PC-3 (cell line): ENCODE measurements around the gene ASF1A. TPM values are rescaled to one million over a fixed set of nuclear protein-coding genes. Genes with fewer than 3 reads are reported as not detected.

Experiments used
- ATAC-seq: fragments of 200-7000 bp; cut with Tn5 transposase; 2 replicates; pipeline ENCODE4 v1.9.1; 2020; ENCODE audit warnings: mild to moderate bottlenecking, moderate library complexity
- BruUV-seq: library from RNA; stranded (reverse); fragments of 400-500 nt; replicated peaks from 2 replicates; lab custom pipeline; 2021; lab: Mats Ljungman, UMichigan
- CTCF ChIA-PET: fragments of 300-600 bp; sonication (Branson Sonifier 250); formaldehyde crosslinking; loops from one replicate; lab custom pipeline; 2022; ENCODE audit warnings: antibody characterized with exemption; lab: Charles Lee
- POLR2A ChIA-PET: fragments of 300-600 bp; sonication (Branson Sonifier 250); formaldehyde crosslinking; loops from one replicate; lab custom pipeline; 2022; ENCODE audit warnings: antibody characterized with exemption; ENCODE audit not compliant: unreplicated experiment; lab: Charles Lee
- DNase-seq: peaks from one replicate; pipeline ENCODE4 v3.0.0-alpha.2; 2015
- H2AFZ ChIP-seq: fragments of 300-600 bp; sonication (generic); 2 replicates; pipeline ENCODE4 v1.6.0; 2016; ENCODE audit warnings: antibody characterized with exemption, low read length
- H3F3A ChIP-seq: fragments of 300-600 bp; sonication (generic); one replicate; pipeline ENCODE4 v1.6.0; 2017; ENCODE audit warnings: antibody characterized with exemption, low read length, control low read depth, mild to moderate bottlenecking; ENCODE audit not compliant: unreplicated experiment
- H3K27ac ChIP-seq: fragments of 300-600 bp; sonication (generic); 2 replicates; pipeline ENCODE4 v1.5.1; 2016; ENCODE audit warnings: mild to moderate bottlenecking, low read length
- H3K27me3 ChIP-seq: fragments of 300-600 bp; sonication (generic); 2 replicates; pipeline ENCODE4 v1.6.1; 2016; ENCODE audit warnings: low read length, mixed read lengths
- H3K36me3 ChIP-seq: fragments of 300-600 bp; sonication (generic); 2 replicates; pipeline ENCODE4 v1.6.1; 2016; ENCODE audit warnings: low read depth, mixed run types, low read length, mixed read lengths
- H3K4me1 ChIP-seq: fragments of 300-600 bp; sonication (generic); 2 replicates; pipeline ENCODE4 v1.5.1; 2016; ENCODE audit warnings: low read length; ENCODE audit not compliant: insufficient read depth
- H3K4me2 ChIP-seq: fragments of 300-600 bp; sonication (generic); 2 replicates; pipeline ENCODE4 v1.6.0; 2016; ENCODE audit warnings: low read length
- H3K4me3 ChIP-seq: fragments of 300-600 bp; sonication (generic); 2 replicates; pipeline ENCODE4 v1.5.1; 2016; ENCODE audit warnings: mild to moderate bottlenecking, low read length, mixed read lengths
- H3K79me2 ChIP-seq: fragments of 300-600 bp; sonication (generic); 2 replicates; pipeline ENCODE4 v1.6.1; 2017; ENCODE audit warnings: low read length, mixed read lengths
- H3K9ac ChIP-seq: fragments of 300-600 bp; sonication (generic); 2 replicates; pipeline ENCODE4 v1.6.0; 2016; ENCODE audit warnings: mild to moderate bottlenecking, low read length
- H3K9me2 ChIP-seq: fragments of 300-600 bp; sonication (generic); replicated peaks from 2 replicates; pipeline ENCODE4 v1.6.1; 2016; ENCODE audit warnings: mixed run types, low read length, mixed read lengths
- H3K9me3 ChIP-seq: fragments of 300-600 bp; sonication (generic); 2 replicates; pipeline ENCODE4 v1.6.1; 2016; ENCODE audit warnings: low read length, mixed read lengths
- H4K20me1 ChIP-seq: fragments of 300-600 bp; sonication (generic); 2 replicates; pipeline ENCODE4 v1.6.1; 2016; ENCODE audit warnings: low read length, mixed read lengths
- EZH2 ChIP-seq: fragments of 300-600 bp; sonication (generic); IDR thresholded peaks from one replicate; pipeline ENCODE4 v1.6.1; 2017; ENCODE audit warnings: antibody characterized with exemption, mild to moderate bottlenecking, low read length; ENCODE audit not compliant: unreplicated experiment
- EZH2phosphoT487 ChIP-seq: fragments of 300-600 bp; sonication (generic); IDR thresholded peaks from 2 replicates; pipeline ENCODE4 v1.6.1; 2018; ENCODE audit warnings: mild to moderate bottlenecking, antibody characterized with exemption, low read length, borderline replicate concordance
- intact Hi-C: fragments of 100-400 bp; cut with micrococcal nuclease; formaldehyde crosslinking; loops from 2 replicates; pipeline ENCODE4 v1.9.0; 2023
- total RNA-seq: library from RNA; depleted of rRNA; stranded (reverse); fragments of >200 nt; gene quantifications from 2 replicates; pipeline ENCODE4 v1.2.3, GENCODE V29; 2014
- TF ChIP-seq, protein P1 (sequence below): fragments of 300-600 bp; sonication (generic); conservative IDR thresholded peaks from 2 replicates; pipeline ENCODE4 v1.5.1; 2017; ENCODE audit warnings: antibody characterized with exemption, low read depth, mild to moderate bottlenecking, low read length

Gene ASF1A
- total RNA-seq, 1 experiment from 2014 or later = 25.0 TPM

- H3K4me2 ChIP-seq = peak overlapping the region; percentile 72
- no peaks in the 10 kb centered on the region for H4K20me1 ChIP-seq
- peak overlapping the region; percentile 52 for H3K4me3 ChIP-seq
- no peaks in the 10 kb centered on the region for H3K36me3 ChIP-seq
- DNase-seq (peak; percentile 66), ATAC-seq (peak; percentile 62)
- no peak overlapping the region for H2AFZ ChIP-seq
- H3K9me3 ChIP-seq = no peaks in the 10 kb centered on the region
- H3K4me1 ChIP-seq = peaks cover 29% of the 10 kb centered on the region
- peaks cover 3% of the 10 kb centered on the region for H3F3A ChIP-seq
- BruUV-seq = no TSS peak
- H3K27me3 ChIP-seq = no peaks in the 10 kb centered on the region
- TF ChIP-seq EZH2phosphoT487 = no peak
- TF ChIP-seq EZH2 = no peak
- TF ChIP-seq, protein P1, sequence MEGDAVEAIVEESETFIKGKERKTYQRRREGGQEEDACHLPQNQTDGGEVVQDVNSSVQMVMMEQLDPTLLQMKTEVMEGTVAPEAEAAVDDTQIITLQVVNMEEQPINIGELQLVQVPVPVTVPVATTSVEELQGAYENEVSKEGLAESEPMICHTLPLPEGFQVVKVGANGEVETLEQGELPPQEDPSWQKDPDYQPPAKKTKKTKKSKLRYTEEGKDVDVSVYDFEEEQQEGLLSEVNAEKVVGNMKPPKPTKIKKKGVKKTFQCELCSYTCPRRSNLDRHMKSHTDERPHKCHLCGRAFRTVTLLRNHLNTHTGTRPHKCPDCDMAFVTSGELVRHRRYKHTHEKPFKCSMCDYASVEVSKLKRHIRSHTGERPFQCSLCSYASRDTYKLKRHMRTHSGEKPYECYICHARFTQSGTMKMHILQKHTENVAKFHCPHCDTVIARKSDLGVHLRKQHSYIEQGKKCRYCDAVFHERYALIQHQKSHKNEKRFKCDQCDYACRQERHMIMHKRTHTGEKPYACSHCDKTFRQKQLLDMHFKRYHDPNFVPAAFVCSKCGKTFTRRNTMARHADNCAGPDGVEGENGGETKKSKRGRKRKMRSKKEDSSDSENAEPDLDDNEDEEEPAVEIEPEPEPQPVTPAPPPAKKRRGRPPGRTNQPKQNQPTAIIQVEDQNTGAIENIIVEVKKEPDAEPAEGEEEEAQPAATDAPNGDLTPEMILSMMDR = no peak
- CTCF ChIA-PET = interaction anchor here (0.5 to 0.6 kb wide), 2 partner anchors 21 to 33 kb away, joined by 3 to 4 read pairs; no protein-coding TSS in a partner anchor
- peak overlapping the region; percentile 75 for H3K9ac ChIP-seq
- H3K9me2 ChIP-seq = no peaks in the 10 kb centered on the region
- H3K27ac ChIP-seq = peak overlapping the region; percentile 98
- POLR2A ChIA-PET = interaction anchor here (0.5 kb wide), 1 partner anchor 58 kb away, joined by 10 read pairs; no protein-coding TSS in a partner anchor
- H3K79me2 ChIP-seq = peaks cover 20% of the 10 kb centered on the region
- intact Hi-C loops = loop anchor here (1.0 to 2.0 kb wide), 2 partner anchors 8 to 17 kb away; no protein-coding TSS in a partner anchor
Measured at GRCh38 chr6:118875672-118876071, 18.3 kb upstream of the ASF1A start.

GRCh38 chr6:118876198-118876597 lies 17.8 kb upstream of the ASF1A start:
- ATAC-seq (peak; percentile 95), DNase-seq (peak; percentile 85)
- H3K9ac ChIP-seq = peak overlapping the region; percentile 75
- no peak overlapping the region for H2AFZ ChIP-seq
- H3K4me3 ChIP-seq = peak overlapping the region; percentile 55
- H3K4me2 ChIP-seq = peak overlapping the region; percentile 72
- ChIA-PET CTCF (interaction anchor here (0.5 to 0.6 kb wide), 2 partner anchors 20 to 34 kb away, joined by 3 to 4 read pairs; no protein-coding TSS in a partner anchor), POLR2A (no interaction called here)
- peaks cover 17% of the 10 kb centered on the region for H3K79me2 ChIP-seq
- no peaks in the 10 kb centered on the region for H3K27me3 ChIP-seq
- no peaks in the 10 kb centered on the region for H4K20me1 ChIP-seq
- H3K27ac ChIP-seq = peak overlapping the region; percentile 98
- H3K9me3 ChIP-seq = no peaks in the 10 kb centered on the region
- no peaks in the 10 kb centered on the region for H3K36me3 ChIP-seq
- H3F3A ChIP-seq = peaks cover 3% of the 10 kb centered on the region
- no peaks in the 10 kb centered on the region for H3K9me2 ChIP-seq
- no TSS peak for BruUV-seq
- H3K4me1 ChIP-seq = peaks cover 29% of the 10 kb centered on the region
- intact Hi-C loops = loop anchor here (1.0 to 2.0 kb wide), 2 partner anchors 9 to 17 kb away; no protein-coding TSS in a partner anchor
- TF ChIP-seq EZH2 (no peak), EZH2phosphoT487 (no peak)
- TF ChIP-seq, protein P1 = no peak

- H3K27ac ChIP-seq = peak overlapping the region; percentile 98
- no peaks in the 10 kb centered on the region for H3K9me3 ChIP-seq
- ATAC-seq (peak; percentile 55), DNase-seq (peak; percentile 74)
- H2AFZ ChIP-seq = no peak overlapping the region
- peak overlapping the region; percentile 55; the same call in 1 of the 2 replicates for H3K4me3 ChIP-seq
- peaks cover 18% of the 10 kb centered on the region for H3K79me2 ChIP-seq
- H3K4me1 ChIP-seq = peaks cover 31% of the 10 kb centered on the region
- H3K4me2 ChIP-seq = peak overlapping the region; percentile 72
- POLR2A ChIA-PET = no interaction called here
- peaks cover 3% of the 10 kb centered on the region for H3F3A ChIP-seq
- H3K36me3 ChIP-seq = no peaks in the 10 kb centered on the region
- intact Hi-C loops = loop anchor here (1.0 to 2.0 kb wide), 2 partner anchors 10 to 16 kb away; no protein-coding TSS in a partner anchor
- CTCF ChIA-PET = no interaction called here
- no TSS peak for BruUV-seq
- peak overlapping the region; percentile 75 for H3K9ac ChIP-seq
- no peaks in the 10 kb centered on the region for H4K20me1 ChIP-seq
- no peaks in the 10 kb centered on the region for H3K9me2 ChIP-seq
- no peaks in the 10 kb centered on the region for H3K27me3 ChIP-seq
- TF ChIP-seq, protein P1 = no peak
- no peak for TF ChIP-seq EZH2phosphoT487
- TF ChIP-seq EZH2 = no peak
Measured at GRCh38 chr6:118876814-118877213, 17.1 kb upstream of the ASF1A start.
